ENCODE results near the gene ATP5IF1.

GRCh38 chr1:28241638-28242241 lies 5.8 kb downstream of the ATP5IF1 start:
- TF ChIP-seq CTCF (IDR thresholded peaks at IDR 0.05) (no peak), CHD2 (IDR thresholded peaks at IDR 0.05; ENCODE audit: low read length, partially characterized antibody) (no peak), GATA2 (CRISPR knock-in tag; IDR thresholded peaks at IDR 0.05) (no peak), RCOR1 (IDR thresholded peaks at IDR 0.05; ENCODE audit: low read length) (no peak), EP300 (IDR thresholded peaks at IDR 0.05; ENCODE audit: borderline replicate concordance in 1 of 2, low read depth in 1 of 2, low read length in 1 of 2) (no peak), RAD21 (IDR thresholded peaks at IDR 0.05; ENCODE audit: low read length) (no peak), TEAD4 (IDR thresholded peaks at IDR 0.05; ENCODE audit: borderline replicate concordance, insufficient read depth) (no peak)
- TF ChIP-seq, protein P1, sequence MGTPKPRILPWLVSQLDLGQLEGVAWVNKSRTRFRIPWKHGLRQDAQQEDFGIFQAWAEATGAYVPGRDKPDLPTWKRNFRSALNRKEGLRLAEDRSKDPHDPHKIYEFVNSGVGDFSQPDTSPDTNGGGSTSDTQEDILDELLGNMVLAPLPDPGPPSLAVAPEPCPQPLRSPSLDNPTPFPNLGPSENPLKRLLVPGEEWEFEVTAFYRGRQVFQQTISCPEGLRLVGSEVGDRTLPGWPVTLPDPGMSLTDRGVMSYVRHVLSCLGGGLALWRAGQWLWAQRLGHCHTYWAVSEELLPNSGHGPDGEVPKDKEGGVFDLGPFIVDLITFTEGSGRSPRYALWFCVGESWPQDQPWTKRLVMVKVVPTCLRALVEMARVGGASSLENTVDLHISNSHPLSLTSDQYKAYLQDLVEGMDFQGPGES (IDR thresholded peaks at IDR 0.05; ENCODE audit: low read depth, low read length), result no peak

Measured in SK-N-SH (cell line).